Lung (tissue), 12 donors: ENCODE data around the gene SUMO2. TPM values are rescaled to one million over a fixed set of nuclear protein-coding genes. Genes with fewer than 3 reads are reported as not detected.
"Not testable (repeated sequence)": the region's sequence is repeated elsewhere in the genome, so short reads cannot be mapped to it uniquely, and the experiment has no call there.

Experiments
- ATAC-seq: fragments of 200-7000 bp; cut with Tn5 transposase; one replicate; pipeline ENCODE4 v1.9.1; 2020; ENCODE audit warnings: moderate number of reproducible peaks; ENCODE audit not compliant: insufficient read depth, low FRiP score
- DNase-seq, 3 donors: peaks; one replicate each; pipeline ENCODE4 v3.0.0-alpha.2; 2013 to 2017
- H3K27ac ChIP-seq, 2 donors: one replicate each; pipeline ENCODE4 v1.5.1; 2013; ENCODE audit warnings: mild to moderate bottlenecking in 2 of 2, moderate library complexity in 2 of 2, control low read depth in 1 of 2, inconsistent platforms in 1 of 2, low read depth in 1 of 2, low read length in 1 of 2
- H3K27me3 ChIP-seq, 3 donors: one replicate each; pipeline ENCODE4 v1.5.1; 2013; ENCODE audit warnings: low read length in 2 of 3; ENCODE audit not compliant: control insufficient read depth in 3 of 3, insufficient read depth in 3 of 3
- H3K36me3 ChIP-seq, 4 donors: one replicate each; pipeline ENCODE4 v1.5.1; 2013; ENCODE audit warnings: low read length in 4 of 4, mild to moderate bottlenecking in 1 of 4, moderate library complexity in 1 of 4; ENCODE audit not compliant: control insufficient read depth in 4 of 4, insufficient read depth in 4 of 4
- H3K4me1 ChIP-seq, 5 donors: one replicate each; pipeline ENCODE4 v1.5.1; 2013; ENCODE audit warnings: low read length in 5 of 5, mild to moderate bottlenecking in 2 of 5, moderate library complexity in 1 of 5; ENCODE audit not compliant: control insufficient read depth in 5 of 5, insufficient read depth in 5 of 5
- H3K4me3 ChIP-seq: one replicate; pipeline ENCODE4 v1.5.1; 2013; ENCODE audit warnings: mild to moderate bottlenecking, control low read depth, moderate library complexity
- H3K9ac ChIP-seq, 2 donors: one replicate each; pipeline ENCODE4 v1.5.1; 2013; ENCODE audit warnings: low read length in 2 of 2, control low read depth in 1 of 2; ENCODE audit not compliant: insufficient read depth in 1 of 2
- H3K9me3 ChIP-seq, 4 donors: one replicate each; pipeline ENCODE4 v1.5.1; 2013; ENCODE audit warnings: low read length in 3 of 4, mild to moderate bottlenecking in 1 of 4, moderate library complexity in 1 of 4; ENCODE audit not compliant: control insufficient read depth in 4 of 4, insufficient read depth in 3 of 4
- CTCF ChIP-seq: IDR thresholded peaks from 2 replicates; pipeline ENCODE4 v1.5.1; 2012; ENCODE audit warnings: mild to moderate bottlenecking; ENCODE audit errors: control extremely low read depth, extremely low read depth
- WGBS, 2 donors: extraction: QIAGEN DNeasy Blood & Tissue Kit; methylation state at CpG; one replicate each; pipeline ENCODE4 v1.1.7; 2013; 5-methylcytosine and 5-hydroxymethylcytosine counted together
- polyA plus RNA-seq, 2 donors: library from polyadenylated mRNA; stranded (reverse); fragments of 200-250 nt; gene quantifications; one replicate each; pipeline ENCODE4 v1.2.1, GENCODE V29; 2013
- total RNA-seq, 2 donors: library from RNA; depleted of rRNA in 1 of 2; stranded (reverse); fragments of >200 nt in 1 of 2; gene quantifications; one replicate each; pipeline ENCODE4 v1.2.1, GENCODE V29; 2014 to 2021
- donor health status: control.
- donor health status: control.
- donor health status: Bipolar disorder and iron deficiency.
- donor health status: healthy.
- donor health status: DM: yes; HTN: yes; CAD: no.

SUMO2 gene
- total and polyA plus RNA-seq, 4 donors = 53.6 to 242 (median 89.4) TPM

- WGBS, 2 donors = 85 to 94% methylated on average over 5 of the region's 5 CpGs
- Histone ChIP-seq H3K4me1 (no peaks in the 10 kb centered on the region), H3K27me3 (no peaks in the 10 kb centered on the region), H3K27ac (no peak overlapping the region), H3K4me3 (no peak overlapping the region), H3K9me3 (no peaks in the 10 kb centered on the region), H3K36me3 (peaks cover under 1 to 9% (median 6%) of the 10 kb centered on the region in 4 donors), H3K9ac (no peak overlapping the region)
- no peak for TF ChIP-seq CTCF
- ATAC-seq (no peak), DNase-seq (no peak)
Observed at GRCh38 chr17:75138519-75138918, 44.2 kb downstream of the SUMO2 start.

GRCh38 chr17:75137762-75138161 is 45.0 kb downstream of the SUMO2 start:
- not testable (repeated sequence) for H3K27ac ChIP-seq, DNase-seq
- WGBS, 2 donors = 96 to 97% methylated on average over 9 of the region's 9 CpGs

DNA sequence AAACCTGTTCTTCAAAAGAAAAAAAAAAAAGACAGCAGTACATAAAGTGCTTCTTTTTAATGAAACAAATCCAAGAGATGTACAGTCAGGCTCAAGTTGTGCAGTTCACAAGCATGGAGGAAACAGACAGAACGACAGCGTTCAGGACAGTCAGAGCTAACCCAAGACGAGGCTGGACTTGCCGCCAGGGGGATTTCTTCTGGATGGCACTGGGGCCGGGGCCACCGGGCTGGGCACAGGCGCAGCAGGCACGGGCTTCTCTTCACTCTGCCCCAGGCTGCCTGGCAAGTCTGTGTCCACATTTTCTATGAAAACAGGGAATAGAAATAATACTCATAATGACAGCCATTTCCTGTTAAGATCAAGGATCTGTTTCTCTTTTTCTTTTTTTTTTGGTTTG is 46.8 kb downstream of the SUMO2 start:
- H3K9ac ChIP-seq = no peak overlapping the region
- H3K27me3 ChIP-seq = no peaks in the 10 kb centered on the region
- no peak for ATAC-seq
- WGBS, 2 donors = 91 to 94% methylated on average over 8 of the region's 8 CpGs
- no peak overlapping the region for H3K27ac ChIP-seq
- H3K4me3 ChIP-seq = no peak overlapping the region
- H3K9me3 ChIP-seq = no peaks in the 10 kb centered on the region
- DNase-seq = no peak
- H3K36me3 ChIP-seq = peaks cover 0 to 7% (median 3%) of the 10 kb centered on the region in 4 donors
- H3K4me1 ChIP-seq = peaks cover 0 to 7% (median 0%) of the 10 kb centered on the region in 5 donors
- no peak for TF ChIP-seq CTCF

More at GRCh38 chr17:75137762-75138161, 45.0 kb downstream of the SUMO2 start:
- not testable (repeated sequence) for H3K9ac ChIP-seq, H3K27me3 ChIP-seq, H3K4me3 ChIP-seq, ATAC-seq, H3K4me1 ChIP-seq, H3K36me3 ChIP-seq, H3K9me3 ChIP-seq

DNA sequence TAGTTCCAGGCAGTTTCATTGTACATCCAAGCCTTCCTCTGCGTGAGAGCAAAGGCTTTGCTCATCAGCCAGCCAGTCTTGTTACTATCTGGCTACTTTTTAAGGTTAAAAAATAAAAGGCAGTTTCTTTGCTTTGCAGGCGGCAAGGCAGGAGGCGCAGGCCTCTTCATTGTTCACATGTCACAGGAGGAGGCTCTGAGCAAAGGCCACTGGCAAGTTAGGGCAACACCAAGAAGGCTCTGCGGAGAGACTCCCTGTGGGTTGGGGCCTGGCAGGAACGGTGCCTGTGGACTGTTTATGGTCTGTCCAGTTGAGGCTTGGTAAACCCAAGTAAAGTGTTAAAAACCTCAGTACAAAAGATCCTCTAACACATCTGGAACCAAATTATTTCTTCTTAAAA is 47.3 kb downstream of the SUMO2 start:
- 90 to 94% methylated on average over 5 of the region's 5 CpGs for WGBS, 2 donors
- Histone ChIP-seq H3K9me3 (no peaks in the 10 kb centered on the region), H3K36me3 (peaks cover 0 to 5% (median under 1%) of the 10 kb centered on the region in 4 donors), H3K4me1 (peaks cover 0 to 9% (median under 1%) of the 10 kb centered on the region in 5 donors), H3K9ac (no peak overlapping the region), H3K27me3 (no peaks in the 10 kb centered on the region), H3K27ac (no peak overlapping the region), H3K4me3 (no peak overlapping the region)
- DNase-seq (no peak), ATAC-seq (no peak)
- no peak for TF ChIP-seq CTCF

DNA sequence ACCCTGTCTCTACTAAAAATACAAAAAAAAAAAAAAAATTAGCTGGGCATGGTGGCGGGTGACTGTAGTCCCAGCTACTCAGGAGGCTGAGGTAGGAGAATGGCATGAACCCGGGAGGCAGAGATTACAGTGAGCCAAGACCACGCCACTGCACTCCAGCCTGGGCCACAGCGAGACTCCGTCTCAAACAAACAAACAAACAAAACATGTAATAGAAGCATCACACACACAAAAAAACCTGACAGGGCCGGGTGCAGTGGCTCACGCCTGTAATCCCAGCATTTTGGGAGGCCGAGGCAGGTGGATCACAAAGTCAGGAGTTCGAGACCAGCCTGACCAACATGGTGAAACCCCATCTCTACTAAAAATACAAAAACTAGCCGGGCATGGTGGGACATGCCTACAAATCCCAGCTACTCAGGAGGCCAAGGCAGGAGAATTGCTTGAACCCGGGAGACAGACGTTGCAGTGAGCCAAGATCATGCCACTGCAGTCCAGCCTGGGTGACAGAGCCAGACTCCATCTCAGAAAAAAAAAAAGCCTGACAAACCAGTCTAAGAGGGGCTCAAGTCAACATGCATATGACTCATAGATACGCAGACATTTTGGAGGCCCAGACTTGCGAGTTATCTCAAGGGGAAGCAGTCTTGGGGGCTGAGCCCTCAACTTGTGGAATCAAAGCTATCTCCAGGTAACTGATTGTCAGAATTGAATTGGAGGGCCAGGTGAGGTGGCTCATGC is 49.0 kb downstream of the SUMO2 start:
- H3K9me3 ChIP-seq, H3K27ac ChIP-seq, H3K27me3 ChIP-seq, H3K4me3 ChIP-seq, DNase-seq, H3K9ac ChIP-seq, ATAC-seq: not testable (repeated sequence)
- WGBS, 2 donors = 87 to 92% methylated on average over 14 of the region's 14 CpGs
- Histone ChIP-seq H3K36me3 (peaks cover 0 to 13% (median 5%) of the 10 kb centered on the region in 4 donors), H3K4me1 (peaks cover 0 to 14% (median 2%) of the 10 kb centered on the region in 5 donors)
